IMR-90 (cell line): ENCODE data around the gene EPHB1.

Experiments
- BHLHE40 ChIP-seq: fragments of 150-350 bp; IDR thresholded peaks from 2 replicates; pipeline ENCODE4 v1.6.1; 2016; ENCODE audit warnings: mild to moderate bottlenecking, low read depth, low read length
- MAZ ChIP-seq: IDR thresholded peaks from 2 replicates; pipeline ENCODE4 v1.6.1; 2012; ENCODE audit warnings: low read depth, mild to moderate bottlenecking, low read length, improper control_type of control experiment, moderate library complexity, borderline replicate concordance
- POLR2A ChIP-seq: IDR thresholded peaks from 2 replicates; pipeline ENCODE4 v1.6.1; 2012; ENCODE audit warnings: mild to moderate bottlenecking, low read depth, low read length
- RAD21 ChIP-seq: IDR thresholded peaks from 2 replicates; pipeline ENCODE4 v1.6.1; 2012; ENCODE audit warnings: low read length, improper control_type of control experiment
- TF ChIP-seq, protein P1 (sequence below): conservative IDR thresholded peaks from 2 replicates; pipeline ENCODE4 v1.5.1; 2012; ENCODE audit warnings: mild to moderate bottlenecking, low read depth, low read length, improper control_type of control experiment

DNA sequence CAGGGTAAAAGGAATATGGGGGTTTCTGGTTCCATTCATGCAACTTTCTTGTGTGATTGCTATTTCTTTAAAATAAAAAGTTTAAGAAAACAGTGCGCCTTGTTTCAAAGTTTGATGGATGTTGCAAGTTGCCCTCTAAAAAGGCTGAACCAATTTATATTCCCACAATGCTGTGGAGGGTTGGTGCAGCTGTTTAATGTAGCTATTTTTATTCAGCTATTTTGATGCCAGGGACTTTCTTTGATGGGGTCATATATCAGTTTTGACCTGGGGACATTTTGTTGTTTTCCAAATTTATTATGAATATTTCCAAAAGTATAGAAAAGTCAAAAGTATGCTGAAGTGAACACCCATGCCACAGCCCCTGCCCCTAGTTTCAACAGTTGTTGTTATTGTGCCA lies 20.5 kb downstream of the EPHB1 start:
- no peak for TF ChIP-seq POLR2A
- TF ChIP-seq MAZ: no peak
- TF ChIP-seq, protein P1, sequence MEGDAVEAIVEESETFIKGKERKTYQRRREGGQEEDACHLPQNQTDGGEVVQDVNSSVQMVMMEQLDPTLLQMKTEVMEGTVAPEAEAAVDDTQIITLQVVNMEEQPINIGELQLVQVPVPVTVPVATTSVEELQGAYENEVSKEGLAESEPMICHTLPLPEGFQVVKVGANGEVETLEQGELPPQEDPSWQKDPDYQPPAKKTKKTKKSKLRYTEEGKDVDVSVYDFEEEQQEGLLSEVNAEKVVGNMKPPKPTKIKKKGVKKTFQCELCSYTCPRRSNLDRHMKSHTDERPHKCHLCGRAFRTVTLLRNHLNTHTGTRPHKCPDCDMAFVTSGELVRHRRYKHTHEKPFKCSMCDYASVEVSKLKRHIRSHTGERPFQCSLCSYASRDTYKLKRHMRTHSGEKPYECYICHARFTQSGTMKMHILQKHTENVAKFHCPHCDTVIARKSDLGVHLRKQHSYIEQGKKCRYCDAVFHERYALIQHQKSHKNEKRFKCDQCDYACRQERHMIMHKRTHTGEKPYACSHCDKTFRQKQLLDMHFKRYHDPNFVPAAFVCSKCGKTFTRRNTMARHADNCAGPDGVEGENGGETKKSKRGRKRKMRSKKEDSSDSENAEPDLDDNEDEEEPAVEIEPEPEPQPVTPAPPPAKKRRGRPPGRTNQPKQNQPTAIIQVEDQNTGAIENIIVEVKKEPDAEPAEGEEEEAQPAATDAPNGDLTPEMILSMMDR: no peak
- TF ChIP-seq RAD21: no peak
- no peak for TF ChIP-seq BHLHE40
